ENCODE results near the gene ARHGEF7.

The ARHGEF7 gene

DNA sequence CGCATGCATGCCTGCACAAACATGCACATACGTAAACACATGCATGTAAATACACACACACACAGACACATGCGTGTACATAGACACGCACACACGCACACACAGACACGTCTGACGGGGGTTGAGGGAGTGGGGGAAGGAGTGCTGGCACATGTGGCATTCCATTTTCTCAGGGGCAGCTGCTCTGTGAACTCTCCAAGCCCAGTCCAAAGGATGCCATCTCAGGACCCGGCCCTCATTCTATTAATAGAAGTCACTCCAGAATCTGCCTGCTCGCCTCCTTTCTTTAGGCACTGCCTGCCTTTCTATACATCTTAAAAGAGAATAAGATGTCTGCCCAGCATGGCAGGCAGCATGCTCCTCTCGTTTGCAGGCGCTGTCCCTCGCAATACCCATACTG is 5.3 kb downstream of the ARHGEF7 start:
- Mint-ChIP-seq H3K36me3 (no peaks in the 10 kb centered on the region), H3K4me3 (no peak overlapping the region), H3K4me1 (peaks cover 4% of the 10 kb centered on the region), H3K9me3 (no peaks in the 10 kb centered on the region), H3K27me3 (peaks cover 24% of the 10 kb centered on the region), H3K27ac (no peak overlapping the region)

DNA sequence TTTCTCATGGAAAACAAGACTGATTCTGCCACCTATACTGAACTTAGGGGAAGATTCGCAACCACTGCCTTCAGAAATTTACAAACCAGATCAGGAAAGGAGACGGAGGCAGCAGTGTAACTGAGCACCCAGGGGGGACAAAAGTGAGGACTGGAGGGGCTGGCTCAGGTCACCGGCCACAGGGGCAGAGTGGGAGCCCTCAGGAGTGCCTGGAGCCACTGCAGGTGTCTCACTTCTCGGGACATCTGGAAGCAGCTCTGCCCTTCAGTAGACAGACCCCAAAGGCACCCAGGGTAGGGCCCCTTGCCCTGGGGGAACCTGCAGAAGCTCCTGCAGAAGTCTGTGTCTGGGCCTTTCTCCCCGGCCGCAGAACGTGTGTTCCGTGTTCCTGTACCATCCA is 5.8 kb downstream of the ARHGEF7 start:
- Mint-ChIP-seq H3K27ac (no peak overlapping the region), H3K36me3 (no peaks in the 10 kb centered on the region), H3K4me3 (no peak overlapping the region), H3K9me3 (no peaks in the 10 kb centered on the region), H3K4me1 (peaks cover 4% of the 10 kb centered on the region), H3K27me3 (peaks cover 24% of the 10 kb centered on the region)

DNA sequence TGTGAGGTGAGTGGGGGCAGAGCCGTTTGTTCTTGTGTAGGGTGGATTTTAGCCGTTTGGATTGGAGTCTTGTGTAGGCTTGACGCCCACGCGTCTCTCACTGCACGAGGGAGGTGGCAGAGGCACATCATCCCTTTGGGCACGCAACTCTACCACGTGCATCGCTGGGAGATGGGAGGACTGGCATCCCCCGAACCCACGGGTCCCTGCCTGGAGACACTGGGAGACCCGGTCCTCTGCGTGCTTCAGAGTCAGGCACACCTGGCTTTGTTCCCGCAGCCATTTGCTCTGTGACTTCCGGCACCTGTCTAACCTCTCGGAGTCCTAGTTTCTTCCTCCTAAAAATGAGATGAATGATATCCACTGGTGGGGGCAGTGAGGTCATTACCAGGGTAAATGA is 6.4 kb downstream of the ARHGEF7 start:
- no peak overlapping the region for H3K27ac Mint-ChIP-seq
- H3K4me3 Mint-ChIP-seq: no peak overlapping the region
- peaks cover 18% of the 10 kb centered on the region for H3K27me3 Mint-ChIP-seq
- no peaks in the 10 kb centered on the region for H3K36me3 Mint-ChIP-seq
- no peaks in the 10 kb centered on the region for H3K4me1 Mint-ChIP-seq
- H3K9me3 Mint-ChIP-seq: no peaks in the 10 kb centered on the region

DNA sequence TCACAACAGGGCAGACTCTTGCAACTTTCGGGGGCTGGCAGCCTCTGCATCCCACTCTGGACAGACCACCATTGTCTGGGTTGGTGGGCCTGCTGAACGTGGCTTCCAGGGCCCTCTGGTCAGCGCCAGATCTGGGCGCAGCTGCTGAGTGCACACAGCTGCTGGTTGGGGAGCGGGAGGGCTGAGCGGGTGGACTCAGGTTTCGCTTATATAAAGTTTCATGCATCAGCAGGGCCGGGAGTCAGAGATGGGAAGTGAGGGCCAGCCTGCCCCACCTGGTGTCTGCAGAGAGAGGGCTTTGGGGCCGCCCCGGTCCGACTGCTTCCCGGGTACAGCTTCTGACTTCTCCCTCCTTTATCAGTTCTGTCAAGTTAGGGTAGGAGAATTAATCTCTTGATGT is 6.9 kb downstream of the ARHGEF7 start:
- Mint-ChIP-seq H3K4me3 (no peak overlapping the region), H3K36me3 (no peaks in the 10 kb centered on the region), H3K27ac (no peak overlapping the region), H3K4me1 (no peaks in the 10 kb centered on the region), H3K9me3 (no peaks in the 10 kb centered on the region), H3K27me3 (peaks cover 17% of the 10 kb centered on the region)

DNA sequence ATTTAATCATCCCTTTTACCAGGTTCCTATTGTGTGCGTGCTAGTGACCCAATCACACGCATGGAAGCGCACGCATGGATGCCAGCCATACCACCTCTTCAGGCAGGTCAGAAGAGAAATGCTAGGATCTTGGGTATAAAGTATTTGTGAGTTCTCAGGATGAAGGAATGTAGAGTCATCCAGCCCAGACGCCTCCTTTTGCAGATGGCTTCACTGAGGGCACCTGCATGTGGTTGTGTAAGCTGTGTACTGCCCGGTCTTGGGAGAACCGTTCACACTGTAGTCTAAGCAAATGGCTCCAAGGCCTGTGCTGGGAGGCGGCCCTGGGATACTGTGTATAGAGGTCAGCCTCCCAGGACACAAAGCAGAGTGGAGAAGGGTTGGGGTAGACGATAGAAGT is 7.5 kb downstream of the ARHGEF7 start:
- Mint-ChIP-seq H3K9me3 (no peaks in the 10 kb centered on the region), H3K4me1 (no peaks in the 10 kb centered on the region), H3K4me3 (no peak overlapping the region), H3K27me3 (peaks cover 12% of the 10 kb centered on the region), H3K27ac (no peak overlapping the region), H3K36me3 (no peaks in the 10 kb centered on the region)

DNA sequence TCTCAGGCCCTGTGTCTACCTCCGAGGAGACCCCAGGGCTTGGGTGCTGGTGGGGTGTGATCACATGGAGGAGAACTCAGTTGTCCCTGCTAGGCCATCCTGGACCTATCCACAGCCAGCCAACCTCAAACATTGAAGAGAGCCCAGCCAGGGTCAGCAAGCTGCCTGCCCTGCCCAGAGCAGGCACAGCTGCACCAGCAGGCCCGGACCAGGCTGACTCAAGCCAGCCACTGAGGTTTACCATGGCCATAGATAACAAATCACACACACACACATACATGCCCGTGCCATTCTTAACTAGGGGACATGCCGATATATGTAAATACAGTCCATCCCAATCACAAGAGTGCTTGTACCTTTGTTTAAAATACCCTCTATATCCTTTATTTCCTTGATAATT is 8.1 kb downstream of the ARHGEF7 start:
- Mint-ChIP-seq H3K9me3 (no peaks in the 10 kb centered on the region), H3K4me1 (no peaks in the 10 kb centered on the region), H3K4me3 (no peak overlapping the region), H3K36me3 (no peaks in the 10 kb centered on the region), H3K27me3 (peaks cover 6% of the 10 kb centered on the region), H3K27ac (no peak overlapping the region)

DNA sequence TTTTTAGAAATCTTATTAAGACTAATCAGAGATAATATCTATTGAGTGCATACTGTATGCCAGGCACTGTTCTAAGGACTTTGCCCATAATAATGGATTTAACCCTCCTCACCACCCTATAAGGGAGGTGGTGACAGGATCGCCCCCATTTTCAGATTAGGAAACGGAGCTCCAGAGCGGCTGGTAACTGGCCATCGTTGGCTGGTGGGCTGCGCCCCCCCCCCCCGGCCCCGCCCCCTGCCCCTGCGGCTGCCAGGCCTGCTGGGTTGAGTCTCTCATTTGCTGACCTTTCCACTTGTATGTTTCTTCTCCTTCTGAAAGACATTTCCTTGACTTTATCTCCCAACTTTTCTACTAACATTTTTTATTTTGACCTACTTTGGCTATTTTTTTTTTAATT is 8.5 kb downstream of the ARHGEF7 start:
- Mint-ChIP-seq H3K27ac (no peak overlapping the region), H3K36me3 (no peaks in the 10 kb centered on the region), H3K4me1 (no peaks in the 10 kb centered on the region), H3K4me3 (no peak overlapping the region), H3K27me3 (peaks cover 5% of the 10 kb centered on the region), H3K9me3 (no peaks in the 10 kb centered on the region)

DNA sequence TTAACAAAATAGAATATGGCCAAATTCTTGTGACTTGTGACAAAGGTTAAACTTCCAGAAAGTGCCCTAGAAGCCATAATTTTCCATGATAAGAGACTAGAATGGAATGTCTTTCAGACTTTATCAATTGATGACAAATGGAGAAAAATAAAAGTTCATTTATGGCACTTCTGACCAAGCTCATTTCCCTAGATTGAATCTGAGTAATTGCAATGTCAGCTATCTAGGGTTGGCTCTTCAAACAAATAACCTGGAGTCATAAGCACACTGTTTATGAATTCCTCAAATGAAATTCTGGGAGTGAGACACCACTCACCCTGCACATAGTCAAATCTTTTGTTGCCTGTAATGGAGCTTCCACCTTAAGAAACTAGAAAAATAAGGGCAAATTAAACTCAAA is 11.4 kb downstream of the ARHGEF7 start:
- no peak overlapping the region for H3K27ac Mint-ChIP-seq
- H3K4me1 Mint-ChIP-seq: no peaks in the 10 kb centered on the region
- H3K9me3 Mint-ChIP-seq: no peaks in the 10 kb centered on the region
- peaks cover 1% of the 10 kb centered on the region for H3K27me3 Mint-ChIP-seq
- H3K4me3 Mint-ChIP-seq: no peak overlapping the region
- no peaks in the 10 kb centered on the region for H3K36me3 Mint-ChIP-seq

DNA sequence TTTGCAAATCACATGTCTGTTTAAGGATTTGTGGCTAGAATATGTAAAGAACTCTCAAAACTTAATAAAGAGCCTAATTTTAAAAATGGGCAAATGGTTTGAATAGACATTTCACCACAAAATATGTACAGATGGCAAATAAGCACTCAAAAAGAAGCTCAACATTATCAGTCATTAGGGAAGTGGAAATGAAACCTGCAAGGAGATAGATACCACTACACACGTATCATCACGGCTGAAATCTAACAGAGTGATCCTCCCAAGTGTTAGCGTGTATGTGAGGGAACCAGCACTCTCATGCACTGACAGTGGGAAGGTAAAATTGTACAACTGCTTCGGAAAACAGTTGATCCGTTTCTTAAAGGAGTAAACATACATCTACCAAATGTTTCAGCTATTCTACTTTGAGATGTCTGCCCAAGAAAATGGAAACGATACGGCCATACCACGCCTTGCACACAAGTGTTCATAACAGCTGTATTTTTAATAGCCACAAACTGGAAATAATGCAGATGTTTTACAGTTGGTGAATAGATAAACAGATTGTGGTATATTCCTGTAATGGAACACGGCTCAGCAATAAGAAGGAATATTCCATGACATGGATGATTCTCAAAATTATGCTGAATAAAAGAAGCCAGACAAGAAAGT is 14.5 kb downstream of the ARHGEF7 start:
- no peaks in the 10 kb centered on the region for H3K9me3 Mint-ChIP-seq
- H3K27ac Mint-ChIP-seq: no peak overlapping the region
- H3K36me3 Mint-ChIP-seq: no peaks in the 10 kb centered on the region
- H3K4me1 Mint-ChIP-seq: no peaks in the 10 kb centered on the region
- H3K4me3 Mint-ChIP-seq: no peak overlapping the region
- peaks cover 1% of the 10 kb centered on the region for H3K27me3 Mint-ChIP-seq

DNA sequence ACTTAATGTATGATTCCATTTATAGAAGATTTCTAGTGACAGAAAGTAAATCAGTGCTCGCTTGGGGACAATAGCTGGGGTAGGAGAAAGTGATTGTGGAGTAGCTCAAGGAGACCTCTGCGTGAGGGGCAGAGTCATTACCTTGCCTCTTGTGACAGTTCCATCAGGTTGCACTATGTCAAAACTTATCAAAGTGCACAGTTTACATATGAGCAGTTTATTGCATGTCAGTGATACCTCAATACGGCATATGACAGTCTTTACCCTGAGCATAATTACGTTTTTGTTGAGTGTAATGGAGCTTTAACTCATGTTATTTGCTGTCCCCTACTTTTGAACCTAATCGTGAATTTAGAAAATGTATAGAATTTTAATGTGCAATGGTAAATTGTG is 15.0 kb downstream of the ARHGEF7 start:
- Mint-ChIP-seq H3K27me3 (no peaks in the 10 kb centered on the region), H3K27ac (no peak overlapping the region), H3K4me1 (no peaks in the 10 kb centered on the region), H3K36me3 (no peaks in the 10 kb centered on the region), H3K4me3 (no peak overlapping the region), H3K9me3 (no peaks in the 10 kb centered on the region)

DNA sequence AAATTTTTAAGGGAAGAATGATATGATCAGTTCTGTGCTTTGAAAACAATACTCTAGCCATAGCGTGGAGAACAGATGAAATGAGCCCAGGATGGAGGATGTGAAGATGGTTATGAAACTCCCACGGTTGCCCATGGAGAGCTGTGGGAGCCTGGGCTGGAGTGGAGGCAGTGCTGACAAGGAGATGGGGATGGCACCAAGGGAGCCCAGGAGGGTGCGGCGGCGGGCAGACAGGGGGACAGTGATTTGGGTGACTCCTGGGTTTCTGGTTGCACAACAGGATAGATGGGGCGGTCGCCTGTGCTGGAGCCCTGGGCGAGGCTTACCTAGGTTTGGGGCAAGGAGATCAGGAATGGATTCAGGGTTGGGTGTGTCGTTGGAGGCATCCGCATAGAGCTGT is 15.9 kb downstream of the ARHGEF7 start:
- H3K27me3 Mint-ChIP-seq: no peaks in the 10 kb centered on the region

DNA sequence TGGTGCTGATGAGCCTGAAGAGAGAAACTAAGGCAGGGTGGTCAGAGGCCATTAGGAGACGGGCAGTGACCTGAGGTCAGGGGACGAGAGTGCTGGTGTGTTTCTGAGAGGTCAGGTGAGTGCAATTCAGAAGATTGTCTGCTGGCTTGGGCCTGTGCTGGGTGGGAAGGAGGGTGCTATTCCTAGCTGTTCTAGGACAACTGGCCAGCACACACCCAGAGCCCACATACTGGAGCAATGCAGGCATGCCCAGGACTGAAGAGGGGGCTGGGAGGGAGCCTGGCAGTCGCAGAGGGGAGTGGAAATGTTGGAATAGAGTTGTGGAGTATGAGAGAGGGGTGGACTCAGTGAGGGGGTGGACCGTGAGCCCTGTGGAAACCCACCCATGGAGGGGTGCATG is 16.5 kb downstream of the ARHGEF7 start:
- Mint-ChIP-seq H3K4me3 (no peak overlapping the region), H3K9me3 (no peaks in the 10 kb centered on the region), H3K36me3 (no peaks in the 10 kb centered on the region), H3K27me3 (peaks cover under 1% of the 10 kb centered on the region), H3K4me1 (no peaks in the 10 kb centered on the region), H3K27ac (no peak overlapping the region)

More for the DNA sequence above, 15.9 kb downstream of the ARHGEF7 start:
- Mint-ChIP-seq H3K36me3 (no peaks in the 10 kb centered on the region), H3K9me3 (no peaks in the 10 kb centered on the region), H3K4me1 (no peaks in the 10 kb centered on the region), H3K27ac (no peak overlapping the region), H3K4me3 (no peak overlapping the region)

DNA sequence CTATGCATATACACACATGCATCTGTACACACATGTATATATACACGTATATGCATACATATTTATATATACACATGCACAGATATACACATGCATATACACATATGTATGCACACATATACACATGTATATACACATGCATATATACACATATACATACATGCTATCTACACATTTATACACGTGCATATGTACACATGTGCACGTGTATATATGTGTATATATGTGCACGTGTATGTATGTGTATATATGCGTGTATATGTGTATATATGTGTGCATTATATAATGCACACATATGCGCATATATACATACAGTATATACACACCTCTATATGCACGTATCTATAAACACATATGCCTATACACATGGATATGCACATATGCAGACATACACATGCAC is 17.8 kb downstream of the ARHGEF7 start:
- no peak overlapping the region for H3K4me3 Mint-ChIP-seq
- peaks cover 7% of the 10 kb centered on the region for H3K27me3 Mint-ChIP-seq
- no peak overlapping the region for H3K27ac Mint-ChIP-seq
- no peaks in the 10 kb centered on the region for H3K36me3 Mint-ChIP-seq
- H3K4me1 Mint-ChIP-seq: no peaks in the 10 kb centered on the region
- no peaks in the 10 kb centered on the region for H3K9me3 Mint-ChIP-seq

DNA sequence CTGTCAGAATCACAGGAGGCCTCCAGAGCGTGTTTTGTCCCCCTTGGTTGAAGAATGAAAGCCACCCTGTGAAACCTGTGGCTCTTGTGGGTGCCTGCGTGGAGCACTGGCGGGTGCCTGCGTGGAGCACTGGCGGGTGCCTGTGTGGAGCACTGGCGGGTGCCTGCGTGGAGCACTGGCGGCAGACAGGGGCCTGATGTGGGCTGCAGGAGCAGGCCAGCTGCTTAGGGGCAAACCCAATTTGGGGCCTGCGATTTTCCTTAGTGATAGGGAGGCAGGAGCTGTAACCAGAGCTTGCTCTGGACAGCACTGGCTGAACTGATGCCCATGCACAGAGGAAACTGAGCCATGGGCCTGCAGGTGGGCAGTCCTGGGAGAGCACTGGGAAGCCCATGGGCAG is 24.3 kb downstream of the ARHGEF7 start:
- Mint-ChIP-seq H3K4me3 (no peak overlapping the region), H3K9me3 (no peaks in the 10 kb centered on the region), H3K36me3 (no peaks in the 10 kb centered on the region), H3K4me1 (no peaks in the 10 kb centered on the region), H3K27me3 (peaks cover 16% of the 10 kb centered on the region), H3K27ac (no peak overlapping the region)

DNA sequence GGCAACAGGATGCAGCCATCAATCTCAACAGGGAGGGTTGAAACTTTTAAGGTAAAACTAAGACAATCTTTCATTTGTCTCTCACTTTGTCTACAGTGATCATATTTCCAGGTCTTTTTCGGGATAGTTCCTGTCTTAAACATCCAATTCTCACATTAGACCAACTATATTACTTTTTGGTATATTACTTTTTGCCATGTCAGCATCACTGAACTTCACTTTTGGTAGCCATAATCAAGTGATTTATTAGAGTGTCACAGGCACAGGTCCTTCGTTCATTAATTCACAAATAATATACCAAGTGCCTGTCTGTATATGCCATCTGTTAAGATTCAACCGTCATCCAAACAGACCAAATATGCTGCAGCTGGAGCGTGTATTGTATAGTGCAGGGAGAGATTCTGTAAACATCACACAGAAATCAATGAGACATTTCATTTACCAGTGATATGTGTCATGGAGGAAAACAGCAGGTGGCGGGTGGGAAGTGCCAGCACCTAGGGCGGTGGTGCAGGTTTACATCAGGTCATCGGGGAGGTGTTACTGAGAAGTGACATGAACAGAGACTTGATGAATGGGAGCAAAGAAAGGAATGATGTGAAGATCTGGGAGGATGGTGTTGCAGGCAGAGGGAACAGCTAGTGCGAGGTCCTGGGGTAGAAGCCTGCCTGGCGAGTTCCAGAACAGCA is 24.9 kb downstream of the ARHGEF7 start:
- H3K4me3 Mint-ChIP-seq: no peak overlapping the region
- peaks cover 16% of the 10 kb centered on the region for H3K27me3 Mint-ChIP-seq
- H3K27ac Mint-ChIP-seq: no peak overlapping the region
- H3K4me1 Mint-ChIP-seq: no peaks in the 10 kb centered on the region
- no peaks in the 10 kb centered on the region for H3K36me3 Mint-ChIP-seq
- H3K9me3 Mint-ChIP-seq: no peaks in the 10 kb centered on the region

DNA sequence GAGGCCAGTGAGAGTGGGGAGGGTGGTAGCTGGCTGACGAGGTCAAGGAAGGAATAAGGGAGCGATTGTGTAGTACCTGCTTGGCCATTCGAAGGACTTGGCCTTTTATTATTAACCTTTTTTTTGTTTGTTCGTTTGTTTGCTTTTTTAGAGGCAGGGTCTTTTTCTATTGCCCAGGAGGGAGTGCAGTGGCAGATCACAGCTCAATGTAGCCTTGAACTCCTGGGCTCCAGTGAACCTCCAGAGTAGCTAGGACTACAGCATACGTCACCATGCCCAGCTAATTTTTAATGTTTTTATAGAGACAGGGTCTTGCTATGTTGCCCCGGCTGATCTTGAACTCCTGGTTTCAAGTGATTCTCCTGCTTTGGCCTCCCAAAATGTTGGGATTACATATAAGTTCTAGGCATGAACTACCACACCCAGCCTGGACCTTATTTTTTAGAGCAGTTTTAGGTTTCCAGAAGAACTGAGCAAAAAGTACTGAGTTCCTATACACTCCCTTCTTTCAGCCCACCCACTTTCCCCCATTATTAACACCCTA is 25.5 kb downstream of the ARHGEF7 start:
- Mint-ChIP-seq H3K4me1 (no peaks in the 10 kb centered on the region), H3K4me3 (no peak overlapping the region), H3K27me3 (peaks cover 16% of the 10 kb centered on the region), H3K9me3 (no peaks in the 10 kb centered on the region), H3K27ac (no peak overlapping the region), H3K36me3 (no peaks in the 10 kb centered on the region)

Data from activated naive CD4-positive, alpha-beta T cell treated with anti-CD3 and anti-CD28 coated beads, Interleukin-2, amount 50 U/mL, for 24 hours (primary cell).